GM18526 (cell line): ENCODE data around the gene KLHL10.

Experiments used
- POLR2A ChIP-seq: IDR thresholded peaks from 3 replicates; pipeline ENCODE4 v1.6.1; 2011; ENCODE audit not compliant: insufficient read length; ENCODE audit errors: extremely low read depth

The KLHL10 gene

GRCh38 chr17:41825175-41825845, 12.3 kb upstream of the KLHL10 start:
- no peak for TF ChIP-seq POLR2A

- no peak for TF ChIP-seq POLR2A
Observed at GRCh38 chr17:41835214-41835799, 2.3 kb upstream of the KLHL10 start.

- TF ChIP-seq POLR2A: peak; percentile 34
Observed at GRCh38 chr17:41835800-41836549, 1.6 kb upstream of the KLHL10 start, which contains the start of gene NT5C3B. Gene NT5C3B, minus strand, starts transcription at chr17:41836232. Its CDS starts 39 bp downstream, at chr17:41836193.

- TF ChIP-seq POLR2A: no peak
Observed at GRCh38 chr17:41836550-41837196, 952 bp upstream of the KLHL10 start.

- TF ChIP-seq POLR2A: no peak
Observed at GRCh38 chr17:41844971-41845370, 7.3 kb downstream of the KLHL10 start.

- TF ChIP-seq POLR2A: no peak
Observed at GRCh38 chr17:41848788-41849187, 11.2 kb downstream of the KLHL10 start.

- no peak for TF ChIP-seq POLR2A
Observed at GRCh38 chr17:41849251-41849990, 11.8 kb downstream of the KLHL10 start.

GRCh38 chr17:41860254-41860931, 22.8 kb downstream of the KLHL10 start:
- no peak for TF ChIP-seq POLR2A

- TF ChIP-seq POLR2A: no peak
Observed at GRCh38 chr17:41863074-41863848, 25.6 kb downstream of the KLHL10 start.

- no peak for TF ChIP-seq POLR2A
Observed at GRCh38 chr17:41864498-41864835, 26.8 kb downstream of the KLHL10 start.

- peak; percentile 93 for TF ChIP-seq POLR2A
Observed at GRCh38 chr17:41864836-41865595, 27.4 kb downstream of the KLHL10 start, which contains the start of gene KLHL11. Gene KLHL11, minus strand, starts transcription at chr17:41865423. Its CDS starts 53 bp downstream, at chr17:41865370.

GRCh38 chr17:41865596-41865893, 27.9 kb downstream of the KLHL10 start:
- TF ChIP-seq POLR2A: no peak

- TF ChIP-seq POLR2A: no peak
Observed at GRCh38 chr17:41868568-41868967, 30.9 kb downstream of the KLHL10 start.
